LNCaP clone FGC (cell line): ENCODE measurements around the gene FCMR.

Experiments
- DNase-seq: peaks from one replicate; pipeline ENCODE4 v3.0.0-alpha.2; 2011; ENCODE audit warnings: low read depth
- H3K4me3 ChIP-seq: 2 replicates; pipeline ENCODE4 v1.5.1; 2011; ENCODE audit warnings: mild to moderate bottlenecking, low read depth, low read length, control low read depth
- TF ChIP-seq, protein P1 (sequence below): IDR thresholded peaks from 2 replicates; pipeline ENCODE4 v1.5.1; 2012; ENCODE audit warnings: mild to moderate bottlenecking; ENCODE audit not compliant: control insufficient read depth, insufficient read depth; ENCODE audit errors: extremely low read depth

FCMR gene

GRCh38 chr1:206941766-206942418 lies 20.2 kb upstream of the FCMR start:
- DNase-seq = no peak
- no peak overlapping the region for H3K4me3 ChIP-seq
- TF ChIP-seq, protein P1, sequence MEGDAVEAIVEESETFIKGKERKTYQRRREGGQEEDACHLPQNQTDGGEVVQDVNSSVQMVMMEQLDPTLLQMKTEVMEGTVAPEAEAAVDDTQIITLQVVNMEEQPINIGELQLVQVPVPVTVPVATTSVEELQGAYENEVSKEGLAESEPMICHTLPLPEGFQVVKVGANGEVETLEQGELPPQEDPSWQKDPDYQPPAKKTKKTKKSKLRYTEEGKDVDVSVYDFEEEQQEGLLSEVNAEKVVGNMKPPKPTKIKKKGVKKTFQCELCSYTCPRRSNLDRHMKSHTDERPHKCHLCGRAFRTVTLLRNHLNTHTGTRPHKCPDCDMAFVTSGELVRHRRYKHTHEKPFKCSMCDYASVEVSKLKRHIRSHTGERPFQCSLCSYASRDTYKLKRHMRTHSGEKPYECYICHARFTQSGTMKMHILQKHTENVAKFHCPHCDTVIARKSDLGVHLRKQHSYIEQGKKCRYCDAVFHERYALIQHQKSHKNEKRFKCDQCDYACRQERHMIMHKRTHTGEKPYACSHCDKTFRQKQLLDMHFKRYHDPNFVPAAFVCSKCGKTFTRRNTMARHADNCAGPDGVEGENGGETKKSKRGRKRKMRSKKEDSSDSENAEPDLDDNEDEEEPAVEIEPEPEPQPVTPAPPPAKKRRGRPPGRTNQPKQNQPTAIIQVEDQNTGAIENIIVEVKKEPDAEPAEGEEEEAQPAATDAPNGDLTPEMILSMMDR = no peak

GRCh38 chr1:206940588-206940936 lies 18.8 kb upstream of the FCMR start:
- no peak for DNase-seq
- TF ChIP-seq, protein P1 = no peak

GRCh38 chr1:206939841-206940587 lies 18.3 kb upstream of the FCMR start:
- no peak overlapping the region for H3K4me3 ChIP-seq
- DNase-seq = no peak
- TF ChIP-seq, protein P1 = no peak

More at GRCh38 chr1:206940588-206940936, 18.8 kb upstream of the FCMR start:
- H3K4me3 ChIP-seq = no peak overlapping the region

DNA sequence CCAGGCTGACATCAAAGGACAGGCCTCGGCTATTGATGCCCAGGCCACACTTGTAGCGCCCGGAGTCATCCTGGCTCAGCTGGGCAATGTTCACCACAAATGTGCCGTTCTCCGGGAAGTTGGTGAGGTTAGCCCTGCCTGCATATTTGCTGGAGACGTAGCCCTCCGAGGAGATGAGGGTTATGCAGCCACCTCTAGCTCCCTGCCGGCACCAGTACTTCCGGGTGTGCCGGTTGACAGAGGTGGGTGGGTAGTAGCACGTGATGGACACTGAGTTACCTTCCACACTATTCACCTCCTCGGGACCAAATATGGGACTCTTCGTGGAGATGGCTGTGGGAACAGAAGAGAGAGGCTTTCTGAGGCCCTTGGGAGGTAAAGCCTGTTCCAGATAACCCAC lies 17.4 kb upstream of the FCMR start:
- no peak overlapping the region for H3K4me3 ChIP-seq
- TF ChIP-seq, protein P1 = no peak
- no peak for DNase-seq

DNA sequence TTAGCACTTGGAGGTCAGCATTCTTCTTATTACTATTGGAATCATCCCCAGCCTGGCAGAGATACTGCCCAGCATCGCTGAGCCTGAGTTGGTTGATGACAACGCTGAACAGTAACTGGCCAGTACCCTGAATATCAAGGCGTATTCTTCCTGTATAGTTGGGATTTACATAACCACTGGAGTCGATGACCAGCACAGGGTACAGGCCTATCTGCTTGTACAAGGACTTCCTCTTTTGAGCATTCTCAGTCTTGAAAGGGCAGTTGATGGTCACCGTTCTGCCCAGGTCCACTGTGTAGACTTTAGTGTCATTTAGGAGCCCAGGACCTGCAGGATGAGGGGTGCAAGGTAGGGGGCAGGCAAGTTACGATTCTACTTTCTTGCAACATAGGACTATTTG lies 15.7 kb upstream of the FCMR start:
- TF ChIP-seq, protein P1 = no peak
- DNase-seq = no peak
- H3K4me3 ChIP-seq = no peak overlapping the region

DNA sequence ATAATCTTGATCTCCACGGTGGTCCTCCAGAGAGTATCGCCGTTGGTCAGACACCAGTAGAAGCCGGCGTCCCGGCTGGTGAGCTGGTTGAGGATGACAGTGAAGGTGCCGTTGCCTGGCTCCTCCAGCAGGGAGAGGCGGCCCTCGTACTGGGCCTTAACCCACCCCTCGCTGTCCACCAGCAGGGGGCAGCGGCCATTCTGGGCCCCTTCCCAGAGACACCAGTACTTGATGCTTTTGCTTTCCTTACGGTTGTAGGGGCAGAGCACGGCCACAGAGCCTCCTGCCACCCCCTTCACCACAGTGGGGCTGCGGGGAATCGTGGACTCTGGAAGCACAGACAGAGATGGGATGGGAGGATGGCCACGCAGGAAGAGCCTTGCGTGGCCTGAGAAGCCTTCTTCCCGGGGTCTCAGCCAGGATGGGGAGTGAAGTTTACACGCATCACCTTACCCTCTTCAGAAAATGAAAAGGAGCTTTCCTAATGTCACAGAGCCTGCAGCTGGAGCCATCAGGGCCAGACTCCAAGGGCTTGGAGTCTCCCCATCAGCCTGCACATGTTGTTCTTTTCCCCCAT lies 13.8 kb upstream of the FCMR start:
- no peak for DNase-seq
- TF ChIP-seq, protein P1 = peak; percentile 48

More for the DNA sequence above, 13.8 kb upstream of the FCMR start:
- H3K4me3 ChIP-seq = no peak overlapping the region
